DOHH2 (cell line): ENCODE data around the gene HSD17B11.

Experiments
- EZH2phosphoT487 ChIP-seq: fragments of 200-600 bp; sonication (generic); IDR thresholded peaks from 2 replicates; pipeline ENCODE4 v1.6.1; 2017; ENCODE audit warnings: borderline replicate concordance, mild to moderate bottlenecking, antibody characterized with exemption, low read length, moderate library complexity, mixed read lengths
- TF ChIP-seq, protein P1 (sequence below): fragments of 200-600 bp; sonication (generic); IDR thresholded peaks from one replicate; pipeline ENCODE4 v1.5.1; 2014; ENCODE audit warnings: antibody characterized with exemption, mild to moderate bottlenecking, low read depth, low read length; ENCODE audit not compliant: poor library complexity, severe bottlenecking

DNA sequence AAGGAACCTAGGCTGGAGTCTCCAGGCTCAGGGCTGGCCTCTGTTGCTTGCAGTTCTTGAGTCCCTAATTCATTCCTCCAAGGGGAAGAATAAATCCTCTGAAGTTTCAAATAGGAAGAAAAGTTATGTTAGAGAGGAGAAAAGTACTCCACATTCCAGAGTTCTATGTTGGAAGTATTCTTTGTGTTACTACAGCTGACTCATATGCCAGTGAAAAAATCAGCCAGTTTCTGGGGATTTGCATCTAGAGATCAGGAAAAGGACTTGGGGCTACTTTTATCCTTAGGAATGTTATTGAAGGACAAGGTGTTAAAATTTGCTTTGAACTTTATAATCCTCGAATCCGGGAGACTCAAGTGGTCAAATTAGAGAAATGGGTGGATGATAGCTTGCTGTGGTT lies 19.7 kb upstream of the HSD17B11 start:
- TF ChIP-seq, protein P1, sequence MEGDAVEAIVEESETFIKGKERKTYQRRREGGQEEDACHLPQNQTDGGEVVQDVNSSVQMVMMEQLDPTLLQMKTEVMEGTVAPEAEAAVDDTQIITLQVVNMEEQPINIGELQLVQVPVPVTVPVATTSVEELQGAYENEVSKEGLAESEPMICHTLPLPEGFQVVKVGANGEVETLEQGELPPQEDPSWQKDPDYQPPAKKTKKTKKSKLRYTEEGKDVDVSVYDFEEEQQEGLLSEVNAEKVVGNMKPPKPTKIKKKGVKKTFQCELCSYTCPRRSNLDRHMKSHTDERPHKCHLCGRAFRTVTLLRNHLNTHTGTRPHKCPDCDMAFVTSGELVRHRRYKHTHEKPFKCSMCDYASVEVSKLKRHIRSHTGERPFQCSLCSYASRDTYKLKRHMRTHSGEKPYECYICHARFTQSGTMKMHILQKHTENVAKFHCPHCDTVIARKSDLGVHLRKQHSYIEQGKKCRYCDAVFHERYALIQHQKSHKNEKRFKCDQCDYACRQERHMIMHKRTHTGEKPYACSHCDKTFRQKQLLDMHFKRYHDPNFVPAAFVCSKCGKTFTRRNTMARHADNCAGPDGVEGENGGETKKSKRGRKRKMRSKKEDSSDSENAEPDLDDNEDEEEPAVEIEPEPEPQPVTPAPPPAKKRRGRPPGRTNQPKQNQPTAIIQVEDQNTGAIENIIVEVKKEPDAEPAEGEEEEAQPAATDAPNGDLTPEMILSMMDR = no peak
- TF ChIP-seq EZH2phosphoT487 = no peak
